Erythroblast (primary cell): ENCODE results near the gene RAB8A.

ENCODE experiments used
- GATA1 ChIP-seq: IDR thresholded peaks from 2 replicates; pipeline ENCODE4 v1.6.1; 2011; ENCODE audit warnings: low read depth, mild to moderate bottlenecking, control low read depth, low read length, moderate library complexity
- POLR2A ChIP-seq: IDR thresholded peaks from 2 replicates; pipeline ENCODE4 v1.6.1; 2011; ENCODE audit warnings: mild to moderate bottlenecking, low read length

DNA sequence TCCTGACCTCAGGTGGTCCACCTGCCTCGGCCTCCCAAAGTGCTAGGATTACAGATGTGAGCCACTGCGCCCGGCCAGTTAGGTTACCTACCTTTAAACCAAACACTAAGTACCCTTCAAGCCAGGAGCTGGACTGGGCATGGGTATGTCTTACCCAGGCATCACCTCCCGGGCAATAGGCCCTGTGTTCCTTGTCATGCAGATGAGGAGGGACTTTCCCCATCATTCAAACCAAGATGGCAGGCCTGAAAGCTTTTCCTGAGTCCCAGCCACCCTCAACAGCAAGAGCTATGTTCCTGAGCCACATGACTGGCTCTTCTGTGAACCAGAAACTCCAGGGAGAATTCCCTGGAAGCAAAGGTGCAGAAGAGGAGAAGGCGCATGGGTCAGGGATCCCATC lies 9.5 kb downstream of the RAB8A start:
- TF ChIP-seq POLR2A (no peak), GATA1 (no peak)
